ENCODE data around the gene ZMYND10.

ZMYND10 gene

GRCh38 chr3:50300681-50301254 is 44.8 kb downstream of the ZMYND10 start:
- DNase-seq: no peak

- DNase-seq: no peak
Observed at GRCh38 chr3:50299929-50300680, 45.4 kb downstream of the ZMYND10 start.

- no peak for DNase-seq
Observed at GRCh38 chr3:50299638-50299928, 45.9 kb downstream of the ZMYND10 start.

- peak; percentile 100 for DNase-seq
Observed at GRCh38 chr3:50298836-50299637, 46.5 kb downstream of the ZMYND10 start, which contains the start of the genes HYAL3 and NAA80. Gene HYAL3 (minus strand): TSS chr3:50299405. CDS start chr3:50295602, 3,803 bp downstream. Gene NAA80 (minus strand): TSS chr3:50299405. CDS start chr3:50297463, 1,942 bp downstream.

GRCh38 chr3:50297896-50298725 is 47.4 kb downstream of the ZMYND10 start:
- no peak for DNase-seq

GRCh38 chr3:50297384-50297775 is 48.2 kb downstream of the ZMYND10 start:
- no peak for DNase-seq

- DNase-seq: no peak
Observed at GRCh38 chr3:50296721-50297383, 48.7 kb downstream of the ZMYND10 start.

- DNase-seq: no peak
Observed at GRCh38 chr3:50295553-50296431, 49.7 kb downstream of the ZMYND10 start.

- no peak for DNase-seq
Observed at GRCh38 chr3:50294492-50295403, 50.8 kb downstream of the ZMYND10 start.

- no peak for DNase-seq
Observed at GRCh38 chr3:50294089-50294488, 51.4 kb downstream of the ZMYND10 start.

GRCh38 chr3:50293079-50293801 is 52.3 kb downstream of the ZMYND10 start:
- no peak for DNase-seq

GRCh38 chr3:50292159-50293078 is 53.1 kb downstream of the ZMYND10 start, which contains the start of gene IFRD2:
Gene IFRD2 (minus strand): TSS chr3:50292429. CDS start chr3:50292274, 155 bp downstream.
- DNase-seq: peak; percentile 95

Measured in central memory CD4-positive, alpha-beta T cell (primary cell).